ENCODE results near the gene TBC1D1.

The TBC1D1 gene

GRCh38 chr4:38167973-38168372, 277.1 kb downstream of the TBC1D1 start:
- Mint-ChIP-seq H3K27me3 (ENCODE audit: low read depth) (no peaks in the 10 kb centered on the region), H3K4me3 (no peak overlapping the region), H3K4me1 (peaks cover 54% of the 10 kb centered on the region), H3K9me3 (peaks cover 16% of the 10 kb centered on the region), H3K27ac (peak overlapping the region; percentile 15 to 95 (median 90)), H3K36me3 (ENCODE audit: low read depth) (no peaks in the 10 kb centered on the region)
- no peak for TF ChIP-seq CTCF (IDR thresholded peaks at IDR 0.05; ENCODE audit: unreplicated experiment in 3 of 3)

GRCh38 chr4:38169524-38169923, 278.6 kb downstream of the TBC1D1 start:
- Mint-ChIP-seq H3K9me3 (peaks cover 14% of the 10 kb centered on the region), H3K36me3 (ENCODE audit: low read depth) (no peaks in the 10 kb centered on the region), H3K27ac (peak overlapping the region in 2 of 3 experiments; percentile 0 to 30), H3K4me3 (no peak overlapping the region), H3K27me3 (ENCODE audit: low read depth) (no peaks in the 10 kb centered on the region), H3K4me1 (peaks cover 70% of the 10 kb centered on the region)
- TF ChIP-seq CTCF (IDR thresholded peaks at IDR 0.05; ENCODE audit: unreplicated experiment in 3 of 3) = no peak

GRCh38 chr4:38170338-38171169, 279.7 kb downstream of the TBC1D1 start:
- peaks cover 11% of the 10 kb centered on the region for H3K9me3 Mint-ChIP-seq
- no peak for TF ChIP-seq CTCF (IDR thresholded peaks at IDR 0.05; ENCODE audit: unreplicated experiment in 3 of 3)
- peaks cover 79% of the 10 kb centered on the region for H3K4me1 Mint-ChIP-seq
- no peaks in the 10 kb centered on the region for H3K36me3 Mint-ChIP-seq (ENCODE audit: low read depth)
- no peak overlapping the region for H3K4me3 Mint-ChIP-seq
- H3K27me3 Mint-ChIP-seq (ENCODE audit: low read depth) = no peaks in the 10 kb centered on the region
- H3K27ac Mint-ChIP-seq = peak overlapping the region in 2 of 3 experiments; percentile 41 to 51

- Mint-ChIP-seq H3K27ac (peak overlapping the region in 2 of 3 experiments; percentile 36 to 51), H3K4me1 (peaks cover 75% of the 10 kb centered on the region), H3K4me3 (no peak overlapping the region), H3K36me3 (ENCODE audit: low read depth) (no peaks in the 10 kb centered on the region), H3K27me3 (ENCODE audit: low read depth) (no peaks in the 10 kb centered on the region), H3K9me3 (peaks cover 4% of the 10 kb centered on the region)
- TF ChIP-seq CTCF (IDR thresholded peaks at IDR 0.05; ENCODE audit: unreplicated experiment in 3 of 3) = no peak
Measured at GRCh38 chr4:38172078-38172477, 281.2 kb downstream of the TBC1D1 start.

- H3K9me3 Mint-ChIP-seq = peaks cover 4% of the 10 kb centered on the region
- peaks cover 75% of the 10 kb centered on the region for H3K4me1 Mint-ChIP-seq
- TF ChIP-seq CTCF (IDR thresholded peaks at IDR 0.05; ENCODE audit: unreplicated experiment in 3 of 3) = no peak
- H3K36me3 Mint-ChIP-seq (ENCODE audit: low read depth) = no peaks in the 10 kb centered on the region
- no peaks in the 10 kb centered on the region for H3K27me3 Mint-ChIP-seq (ENCODE audit: low read depth)
- peak overlapping the region; percentile 86 to 91 (median 86) for H3K27ac Mint-ChIP-seq
- H3K4me3 Mint-ChIP-seq = peak overlapping the region in 1 of 3 experiments; percentile 16
Measured at GRCh38 chr4:38173935-38174518, 283.1 kb downstream of the TBC1D1 start.

Measured in nephron (organoid).